CD4-positive, alpha-beta T cell treated with Interleukin-10 for 1 hour (primary cell): ENCODE data around the gene LILRB5.
"Not testable (repeated sequence)": the region's sequence is repeated elsewhere in the genome, so short reads cannot be mapped to it uniquely, and the experiment has no call there.

Experiments
- DNase-seq: peaks from one replicate; pipeline ENCODE4 v3.0.0-alpha.2; 2020

Gene LILRB5

DNA sequence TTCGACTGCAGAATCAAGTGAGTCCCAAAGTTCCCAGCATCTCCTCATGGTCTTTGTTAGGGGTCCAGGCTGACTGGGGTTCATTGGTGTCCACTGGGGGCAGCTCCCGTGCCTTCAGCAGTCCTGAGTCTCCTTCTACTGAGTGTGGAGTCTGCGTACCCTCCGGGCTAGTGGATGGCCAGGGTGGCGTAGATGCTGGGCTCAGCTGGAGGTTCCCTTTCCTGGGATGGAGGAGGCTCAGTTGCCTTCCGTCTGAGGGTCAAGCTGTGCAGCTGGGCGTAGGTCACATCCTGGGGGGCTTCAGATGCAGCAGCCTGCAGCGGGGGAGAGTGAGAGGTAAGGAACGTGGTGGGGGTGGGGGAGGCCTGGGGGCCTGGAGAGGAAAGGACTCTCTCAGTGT is 17.4 kb upstream of the LILRB5 start:
- not testable (repeated sequence) for DNase-seq

DNA sequence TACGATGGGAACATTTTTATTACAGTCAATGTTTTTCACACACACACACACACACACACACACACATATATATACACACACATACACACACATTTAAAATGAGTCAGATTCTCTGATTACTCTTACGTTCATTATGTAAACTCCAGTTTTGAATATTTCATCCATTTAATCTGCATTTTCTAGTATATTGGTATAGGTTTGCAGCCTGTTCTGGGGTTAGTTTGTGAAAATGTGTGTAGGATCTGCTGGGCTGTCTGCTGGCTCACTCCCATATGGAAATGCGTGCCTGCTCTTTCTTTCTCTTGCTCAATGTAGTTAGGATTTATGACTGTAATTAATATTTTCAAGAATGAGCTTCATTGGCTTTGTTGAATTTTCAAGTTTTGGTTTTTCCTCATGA is 16.7 kb upstream of the LILRB5 start:
- no peak for DNase-seq

DNA sequence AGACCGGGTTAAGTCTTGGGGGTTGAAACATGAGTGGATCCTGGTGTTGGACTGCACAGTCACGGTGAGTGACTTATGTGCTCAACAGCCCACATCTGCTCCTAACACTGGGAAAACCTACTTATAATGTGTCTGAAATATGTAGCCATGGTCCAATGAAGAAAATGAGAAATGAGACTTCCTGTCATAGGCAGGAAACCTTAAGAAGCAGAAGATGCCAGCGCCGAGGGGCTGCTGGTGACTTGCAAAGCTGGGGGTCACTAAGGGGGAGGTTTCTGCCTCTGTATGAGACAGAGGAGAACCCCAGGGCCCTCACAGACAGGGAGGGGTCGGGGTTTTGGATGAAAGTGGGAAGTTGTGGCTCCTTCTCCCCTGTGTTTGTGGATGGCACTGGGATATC is 15.1 kb upstream of the LILRB5 start:
- not testable (repeated sequence) for DNase-seq

DNA sequence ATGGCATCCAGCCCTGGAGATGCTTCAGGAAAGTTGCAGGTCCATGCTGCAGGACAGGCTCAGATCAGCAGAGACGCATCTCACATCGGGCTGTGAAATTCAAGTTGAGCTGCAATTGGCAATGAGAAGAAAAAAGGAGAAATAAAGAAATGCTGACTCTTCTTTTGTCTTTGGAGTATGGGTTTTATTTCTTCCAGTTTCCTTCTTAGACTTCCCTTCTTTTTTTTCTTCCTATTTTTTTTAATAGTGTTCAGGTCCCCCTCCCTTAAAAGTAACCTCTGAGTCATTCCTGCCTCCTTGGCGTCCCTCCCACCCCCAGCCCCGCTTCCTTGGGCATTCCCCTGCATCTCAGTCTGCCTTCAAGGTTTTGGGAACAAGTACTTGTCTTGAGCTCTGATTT is 14.5 kb upstream of the LILRB5 start:
- not testable (repeated sequence) for DNase-seq

DNA sequence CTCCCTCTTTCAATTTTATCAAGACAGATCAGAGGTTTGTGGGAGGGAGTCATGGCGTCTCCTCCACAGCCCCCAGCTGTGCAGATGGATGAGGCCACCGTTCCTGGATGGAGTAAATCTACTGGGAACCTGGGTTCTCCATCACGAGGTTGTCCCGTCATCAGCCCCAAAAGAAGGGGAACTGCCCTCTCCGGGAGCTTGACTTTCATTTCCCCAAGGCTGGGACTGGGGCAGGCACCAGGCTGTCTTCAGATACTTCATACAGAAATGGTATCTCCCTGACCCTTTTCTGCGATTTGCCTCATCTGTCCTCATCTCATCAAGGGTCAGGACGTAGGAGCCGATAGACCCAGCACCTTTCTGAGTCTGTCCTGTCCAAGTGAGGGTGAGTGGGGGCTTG is 14.0 kb upstream of the LILRB5 start:
- peak; percentile 16 for DNase-seq

DNA sequence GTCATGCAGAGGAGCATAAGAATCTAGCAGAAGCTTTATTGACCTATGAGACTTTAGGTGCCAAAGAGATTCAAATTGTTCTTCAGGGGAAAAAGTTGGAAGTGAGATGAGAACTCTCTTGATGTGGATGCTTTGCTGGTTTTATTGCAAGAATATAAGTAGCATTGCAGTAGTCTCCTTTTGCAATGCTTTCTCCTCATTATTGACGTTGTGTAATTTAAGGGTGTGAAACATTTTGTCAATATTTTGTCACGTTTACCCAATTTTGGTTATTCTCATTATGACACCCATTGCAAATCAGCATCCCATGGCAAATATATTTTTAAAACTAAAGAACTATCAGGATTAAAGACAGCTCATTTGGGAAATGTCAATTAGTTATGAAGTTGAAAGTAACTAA is 11.9 kb upstream of the LILRB5 start:
- DNase-seq: no peak

DNA sequence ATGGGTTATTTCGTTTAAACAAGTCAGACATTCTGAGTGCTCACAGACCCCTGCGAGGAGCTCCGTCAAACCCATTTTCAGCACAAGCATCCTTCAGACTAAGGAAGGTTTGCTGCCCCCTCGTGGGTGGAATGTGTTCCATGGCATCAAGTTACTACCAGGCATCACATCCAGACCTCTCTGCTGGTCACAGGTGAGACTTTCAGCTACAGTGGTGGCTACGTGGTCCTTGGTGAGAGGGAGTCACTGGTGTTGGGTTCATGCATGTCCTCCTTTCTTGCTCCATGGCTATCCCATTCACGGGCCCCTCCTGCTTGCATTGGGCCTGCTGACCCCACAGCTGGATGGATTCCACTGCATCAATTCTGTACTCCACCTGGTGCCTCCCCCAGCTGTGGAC is 9.1 kb upstream of the LILRB5 start:
- peak; percentile 59 for DNase-seq

DNA sequence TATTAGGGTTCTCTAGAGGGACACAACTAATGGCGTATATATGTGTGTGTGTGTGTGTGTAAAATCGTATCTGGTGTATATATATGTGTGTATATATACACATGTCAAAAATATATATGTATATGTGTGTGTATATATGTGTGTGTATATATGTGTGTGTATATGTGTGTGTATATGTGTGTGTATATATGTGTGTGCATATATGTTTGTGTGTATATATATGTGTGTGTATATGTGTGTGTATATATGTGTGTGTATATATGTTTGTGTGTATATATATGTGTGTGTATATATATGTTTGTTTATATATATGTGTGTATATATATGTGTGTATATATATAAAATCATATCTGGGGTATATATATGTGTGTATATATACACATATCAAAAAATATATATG is 5.4 kb upstream of the LILRB5 start:
- DNase-seq: no peak

DNA sequence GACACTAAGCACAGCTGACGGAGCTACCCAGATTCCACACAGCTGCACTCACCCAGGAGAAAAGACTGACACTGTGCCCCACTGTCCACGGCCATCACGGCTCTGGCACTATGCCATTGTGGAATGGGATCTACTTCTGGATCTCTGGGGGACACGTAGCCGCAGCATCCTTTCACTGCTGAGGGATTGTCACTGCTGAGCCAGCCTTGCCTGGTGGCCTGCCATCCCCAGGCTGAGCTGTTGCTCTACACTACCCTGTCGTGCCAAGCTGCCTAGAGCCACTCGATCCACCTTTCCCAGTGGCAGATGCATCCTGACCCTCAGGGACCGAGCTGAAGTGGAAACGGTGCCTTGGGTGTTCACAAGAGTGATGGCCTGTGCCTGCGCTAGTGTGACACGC is 5.0 kb upstream of the LILRB5 start:
- DNase-seq: no peak

DNA sequence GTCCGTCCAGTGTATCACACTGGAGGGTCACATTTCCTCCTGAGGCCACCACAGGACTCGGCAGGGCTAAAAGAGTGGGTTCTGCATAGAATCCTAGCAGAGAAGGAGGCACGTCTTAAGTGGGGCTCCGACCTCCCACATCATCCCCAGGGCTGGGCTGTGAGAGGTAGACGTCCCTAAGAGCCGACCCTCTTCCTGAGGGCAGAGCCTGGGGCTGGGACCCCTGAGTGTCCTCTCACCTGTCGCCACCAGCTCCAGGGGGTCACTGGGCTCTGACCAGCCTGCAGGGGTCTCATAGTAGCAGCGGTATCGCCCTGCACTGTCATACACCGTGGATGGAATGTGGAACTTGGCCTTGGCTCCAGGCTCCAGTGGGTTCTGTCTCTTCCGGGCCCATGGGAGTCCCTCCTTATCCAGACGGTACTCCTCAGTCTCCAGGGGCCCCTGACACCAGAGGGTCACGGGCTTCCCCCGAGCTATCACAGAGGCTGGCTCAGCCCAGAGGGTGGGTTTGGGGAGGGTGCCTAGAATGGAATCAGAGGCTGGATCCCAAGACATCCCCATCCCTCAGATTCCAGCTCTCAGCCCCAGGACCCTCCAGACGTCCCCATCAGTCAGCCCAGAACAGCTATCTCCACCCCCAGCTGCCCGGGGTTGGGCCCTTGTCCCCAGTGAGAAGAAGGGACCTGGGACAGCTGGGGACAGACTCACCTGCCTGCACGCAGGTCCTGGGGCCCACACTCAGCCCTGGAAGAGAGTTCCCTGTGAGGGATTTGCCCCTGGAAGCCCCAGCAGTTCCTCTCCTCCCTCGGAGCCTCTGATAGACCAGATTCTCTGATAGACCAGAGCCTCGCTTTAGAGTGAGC is 590 bp downstream of the LILRB5 start:
- no peak for DNase-seq

DNA sequence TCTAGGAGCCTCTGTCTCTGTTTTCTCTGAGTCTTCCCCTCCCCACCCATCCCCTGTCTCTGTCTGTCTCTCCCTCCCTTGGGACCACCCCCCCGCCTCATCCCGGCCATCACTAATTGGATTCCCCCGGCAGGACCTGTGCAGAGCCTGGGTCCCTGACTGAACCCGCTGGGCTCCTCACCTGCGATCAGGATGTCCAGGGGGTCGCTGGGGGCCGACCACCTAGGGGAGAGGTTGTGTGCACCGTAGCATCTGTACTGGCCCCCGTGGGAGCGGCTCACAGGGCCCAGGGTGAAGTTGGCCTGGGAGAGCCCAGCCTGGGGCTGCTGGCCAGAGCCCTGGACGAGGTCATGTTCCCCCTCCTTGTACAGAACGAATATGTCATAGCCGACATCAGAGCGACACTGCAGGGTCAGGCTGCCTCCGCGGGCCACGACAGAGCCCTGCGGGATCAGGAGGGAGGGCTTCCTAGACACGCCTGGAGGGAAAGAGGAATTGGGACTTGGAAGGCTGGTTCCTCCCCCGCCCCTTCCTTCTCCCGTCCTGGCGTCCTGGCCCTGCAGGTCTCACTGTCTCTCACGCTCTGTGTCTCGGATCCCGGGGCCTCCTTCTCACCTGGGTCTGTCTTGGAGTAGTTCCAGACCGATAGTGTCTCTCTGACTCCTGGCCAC is 1.8 kb downstream of the LILRB5 start:
- DNase-seq: no peak

DNA sequence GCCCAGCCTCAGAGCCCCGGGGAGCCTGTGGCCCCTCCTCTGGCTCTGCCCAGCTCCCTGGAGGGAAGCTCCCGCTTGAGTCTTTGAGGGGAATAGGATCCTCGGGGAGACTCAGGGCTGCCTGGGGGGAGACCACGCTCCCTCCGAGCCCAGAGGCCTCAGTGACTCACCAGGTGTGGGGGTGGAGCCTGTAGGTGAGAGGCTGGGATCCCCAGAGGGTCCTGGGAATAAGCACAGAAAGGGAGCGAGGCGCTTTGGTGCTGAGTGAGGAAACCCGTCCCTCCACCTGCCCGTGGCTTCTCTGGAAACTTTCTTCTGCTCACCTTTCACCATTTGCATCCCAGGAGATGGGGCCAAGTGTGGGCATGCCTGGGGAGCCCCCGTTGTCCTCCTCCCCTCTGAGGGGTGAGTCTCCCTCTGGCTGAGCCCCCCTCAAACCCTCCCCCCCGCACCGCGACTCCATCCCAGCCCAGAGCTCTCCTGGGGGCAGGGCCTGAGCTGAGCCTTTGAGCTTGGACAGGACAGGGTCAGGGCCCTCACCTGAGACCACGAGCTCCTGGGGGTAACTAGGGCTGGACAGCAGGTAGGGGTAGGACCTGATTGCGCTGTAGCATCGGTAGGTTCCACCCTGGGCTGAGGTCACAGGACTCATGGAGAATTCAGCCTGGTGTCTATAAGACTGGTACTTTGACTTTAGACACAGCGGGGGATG is 2.7 kb downstream of the LILRB5 start:
- DNase-seq: no peak

DNA sequence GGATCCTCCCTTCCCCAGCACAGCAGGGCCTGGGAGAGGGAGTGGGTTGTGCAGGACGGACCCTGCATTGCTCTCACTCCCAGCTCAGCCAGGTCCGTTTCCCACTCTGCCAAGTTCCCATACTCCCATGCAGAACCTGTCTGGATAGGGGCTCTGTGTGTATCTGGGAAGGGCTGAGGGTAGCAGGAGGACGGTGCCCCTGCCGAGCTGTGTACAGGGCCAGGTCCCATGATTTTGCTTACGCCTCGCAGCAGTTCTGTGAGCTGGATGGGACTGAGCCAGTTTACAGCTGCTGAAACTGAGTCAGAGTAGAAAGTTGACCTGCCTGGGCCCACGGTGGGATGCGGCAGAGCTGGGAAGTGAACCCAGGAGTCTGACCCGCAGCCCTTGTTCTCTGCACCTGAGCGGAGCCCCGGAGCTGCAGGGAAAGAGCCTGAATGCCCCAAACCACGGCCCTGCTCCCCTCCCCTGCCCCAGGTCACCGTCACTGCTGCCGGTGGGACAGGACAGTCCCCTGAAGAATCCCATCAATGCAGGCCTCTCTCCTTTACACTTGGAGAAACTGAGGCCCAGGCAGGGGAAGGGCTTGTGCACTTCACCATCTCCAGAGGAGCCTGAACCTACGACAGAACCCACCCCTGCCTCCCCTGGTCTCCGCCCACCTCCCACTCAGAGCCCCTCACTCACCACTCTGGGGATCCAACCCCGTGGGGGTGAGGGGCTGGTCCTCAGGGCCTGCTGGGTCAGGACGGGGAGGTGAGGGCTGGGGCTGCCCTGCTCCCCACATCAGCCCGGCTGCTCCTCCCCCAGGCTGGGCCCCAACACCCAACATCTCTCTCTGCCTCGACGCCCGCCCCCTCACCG is 3.5 kb downstream of the LILRB5 start:
- DNase-seq: no peak

DNA sequence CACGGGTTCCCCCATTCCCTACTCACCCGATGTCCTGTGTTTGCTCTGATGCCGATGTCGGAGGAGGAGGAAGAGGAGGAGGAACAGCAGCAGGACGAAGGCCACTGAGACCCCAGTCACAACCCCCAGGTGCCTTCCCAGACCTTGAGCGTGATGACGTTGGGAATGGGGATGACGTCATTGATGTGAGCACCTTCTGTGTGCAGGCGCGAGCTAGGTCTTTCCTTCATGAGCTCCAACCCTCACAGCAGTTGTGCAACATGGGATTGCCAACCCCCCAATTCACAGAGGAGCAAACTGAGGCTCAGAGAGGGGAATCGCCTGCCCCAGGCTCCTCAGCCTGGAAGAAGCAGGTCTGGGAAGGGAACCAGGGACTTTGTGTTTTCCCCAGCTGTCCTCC is 4.2 kb downstream of the LILRB5 start:
- DNase-seq: no peak

DNA sequence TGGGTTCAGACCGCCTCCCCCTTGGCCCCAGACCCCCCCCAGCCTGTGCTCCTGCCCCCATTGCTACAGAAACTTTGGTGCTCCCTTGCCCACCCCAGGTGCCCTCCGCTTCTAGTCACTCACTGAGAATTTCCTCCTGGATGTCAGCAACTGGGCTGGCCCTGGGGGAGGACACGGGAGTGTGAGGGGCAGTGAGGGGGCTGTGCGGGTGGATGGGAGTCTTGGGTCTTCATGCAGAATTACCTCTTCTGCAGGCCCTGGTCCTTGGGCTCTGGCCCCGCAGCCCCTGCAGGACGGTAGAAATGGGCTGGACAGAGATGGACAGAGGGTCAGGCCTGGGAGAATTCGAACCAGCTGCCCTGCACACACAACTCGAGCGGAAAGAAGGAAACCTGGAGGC is 4.8 kb downstream of the LILRB5 start:
- DNase-seq: no peak

DNA sequence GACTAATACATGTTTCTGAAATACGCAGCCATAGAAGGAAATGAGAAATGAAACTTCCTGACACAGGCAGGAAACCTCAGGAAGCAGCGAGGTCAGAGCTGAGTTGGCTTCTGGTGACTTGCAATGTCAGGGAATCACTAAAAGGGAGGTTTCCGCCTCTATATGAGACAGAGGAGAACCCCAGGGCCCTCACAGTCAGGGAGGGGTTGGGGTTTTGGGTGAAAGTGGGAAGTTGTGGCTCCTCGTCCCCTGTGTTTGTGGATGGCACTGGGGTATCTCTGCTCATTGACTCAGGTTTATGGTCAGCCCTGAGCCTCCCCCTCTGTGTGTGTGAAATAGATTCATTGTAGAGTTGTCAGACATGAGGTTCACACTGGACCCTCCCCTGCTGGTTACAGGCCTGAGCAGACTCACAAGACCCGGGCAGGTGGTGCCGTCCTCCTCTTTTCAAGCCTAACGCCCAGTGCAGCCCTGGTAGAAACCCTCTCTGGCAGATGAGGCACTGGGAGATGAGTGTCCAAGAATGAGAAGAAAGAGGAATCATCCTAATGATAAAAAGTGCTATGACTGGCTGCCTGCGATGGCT is 9.0 kb downstream of the LILRB5 start:
- DNase-seq: peak; percentile 35

DNA sequence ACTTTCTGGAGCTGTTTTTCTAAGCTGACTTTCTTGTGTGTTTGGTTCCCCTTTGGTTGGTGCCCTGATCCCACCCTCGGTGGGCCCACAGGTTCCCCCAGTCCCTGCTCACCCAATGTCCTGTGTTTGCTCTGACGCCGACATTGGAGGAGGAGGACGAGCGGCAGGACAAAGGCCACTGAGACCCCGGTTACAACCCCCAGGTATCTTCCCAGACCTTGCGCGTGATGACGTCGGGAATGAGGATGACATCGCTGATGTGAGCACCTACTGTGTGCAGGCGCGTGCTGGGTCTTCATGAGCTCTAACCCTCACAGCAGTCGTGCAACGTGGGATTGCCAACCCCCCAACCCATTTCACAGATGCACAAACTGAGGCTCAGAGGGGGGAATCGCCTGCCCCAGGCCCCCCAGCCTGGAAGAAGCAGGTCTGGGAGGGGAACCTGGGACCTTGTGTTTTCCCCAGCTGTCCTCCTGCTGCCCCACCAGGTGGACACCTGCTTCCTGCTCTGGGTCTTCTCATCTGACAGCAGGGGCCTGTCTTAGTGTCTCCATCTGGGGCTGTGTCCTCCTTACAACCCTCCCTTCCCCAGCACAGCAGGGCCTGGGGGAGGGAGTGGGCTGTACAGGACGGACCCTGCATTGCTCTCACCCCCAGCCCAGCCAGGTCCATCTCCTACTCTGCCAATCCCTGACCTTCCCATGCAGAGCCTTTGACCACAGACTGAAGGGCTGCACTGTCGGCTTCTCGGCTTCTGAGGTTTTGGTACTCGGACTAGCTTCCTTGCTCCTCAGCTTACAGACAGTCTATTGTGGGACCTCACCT is 9.8 kb downstream of the LILRB5 start:
- no peak for DNase-seq

DNA sequence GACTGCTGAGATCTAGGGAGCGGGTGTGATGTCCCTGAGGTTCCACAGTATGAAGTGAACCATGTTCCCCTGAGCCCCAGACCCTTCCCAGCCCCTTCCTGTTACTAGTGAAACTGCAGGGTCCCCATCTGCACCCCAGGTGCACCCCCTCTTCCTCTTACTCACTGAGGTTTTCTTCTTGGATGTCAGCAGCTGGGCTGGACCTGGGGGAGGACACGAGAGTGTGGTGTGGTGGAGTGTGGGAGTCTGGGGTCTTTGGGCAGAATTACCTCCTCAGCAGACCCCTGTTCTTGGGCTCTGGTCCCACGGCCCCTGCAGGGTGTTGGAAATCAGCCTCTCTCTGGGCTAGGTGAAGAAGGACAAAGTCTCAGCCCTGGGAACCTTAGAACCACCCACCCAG is 11.1 kb downstream of the LILRB5 start:
- DNase-seq: no peak

DNA sequence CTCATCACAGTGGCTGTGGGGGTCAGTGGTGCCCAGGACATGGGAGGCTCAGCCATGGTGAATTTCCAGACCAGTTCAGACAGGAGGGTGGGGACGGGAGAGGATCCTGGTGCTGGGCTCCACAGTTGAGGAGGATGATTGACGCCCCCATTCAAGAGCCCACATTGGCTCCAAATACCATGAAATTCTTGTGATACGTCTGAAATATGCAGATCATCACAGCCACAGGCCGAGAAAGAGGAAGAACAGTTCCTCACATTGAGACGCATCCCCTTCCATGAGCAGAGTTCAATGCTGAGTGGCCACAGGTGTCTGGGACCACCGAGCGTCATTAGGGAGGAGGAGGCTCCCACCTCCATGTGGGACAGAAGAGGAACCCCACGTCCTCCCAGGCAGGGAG is 13.3 kb downstream of the LILRB5 start:
- DNase-seq: not testable (repeated sequence)

DNA sequence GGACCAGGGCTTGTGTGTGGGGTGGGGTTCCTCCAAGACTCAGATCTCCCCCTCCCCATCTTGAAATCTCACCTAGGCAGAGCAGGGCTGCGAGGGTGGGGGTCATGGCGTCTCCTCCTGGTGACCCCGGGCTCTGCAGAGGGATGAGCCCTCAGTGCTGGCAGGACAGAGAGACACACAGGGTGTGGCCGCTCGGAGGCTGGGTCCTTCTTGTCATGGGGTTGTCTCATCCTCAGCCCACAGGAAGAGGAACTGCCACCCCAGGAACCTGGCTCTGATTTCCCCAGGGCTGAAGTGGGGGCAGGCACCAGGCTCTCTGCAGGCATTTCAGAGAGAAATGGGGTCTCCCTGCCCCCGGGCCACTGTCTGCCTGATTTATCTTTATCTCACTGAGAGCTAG is 14.4 kb downstream of the LILRB5 start, which contains the start of gene LILRA6:
Gene LILRA6 (minus strand): TSS at position 145 of the 400 bp plus-strand sequence.
- DNase-seq: not testable (repeated sequence)

DNA sequence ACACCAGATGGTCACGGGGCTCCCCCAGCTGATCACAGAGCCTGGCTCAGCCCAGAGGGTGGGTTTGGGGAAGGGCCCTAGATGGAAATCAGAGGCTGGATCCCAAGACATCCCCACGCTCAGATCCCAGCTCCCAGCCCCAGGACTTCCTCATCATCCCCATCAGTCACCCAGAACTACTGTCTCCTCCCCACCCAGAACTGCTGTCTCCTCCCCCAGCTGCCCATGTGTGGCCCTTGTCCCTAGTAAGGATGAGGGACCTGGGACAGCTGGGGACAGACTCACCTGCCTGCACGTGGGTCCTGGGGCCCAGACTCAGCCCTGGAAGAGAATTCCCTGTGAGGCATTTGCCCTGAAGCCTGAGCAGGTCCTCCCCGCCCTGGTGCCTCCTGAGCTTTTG is 14.8 kb downstream of the LILRB5 start:
- not testable (repeated sequence) for DNase-seq
